Heart left ventricle (tissue), 13 donors: Measurements from ENCODE around the gene NEDD8.

ENCODE experiments used
- POLR2A ChIP-seq, 2 donors: fragments of 450-650 bp; IDR thresholded peaks; one replicate each; pipeline ENCODE4 v1.6.1; 2017; ENCODE audit warnings: antibody characterized with exemption in 2 of 2, mild to moderate bottlenecking in 2 of 2, moderate library complexity in 2 of 2
- TF ChIP-seq, protein P1 (sequence below), 12 donors: fragments of 200-600 bp; sonication (generic) in 4 of 12; IDR thresholded peaks; one replicate each; pipeline versions ENCODE4 v1.5.0 to v1.8.0; 2018 to 2022; ENCODE audit warnings: antibody characterized with exemption in 12 of 12, mild to moderate bottlenecking in 5 of 12
- donor health status: ischemic (EF 13 %, LVEDD 7.1; RV severe dilation, severe dysfunction).
- donor health status: DM: no; HTN: yes; CAD: no.
- donor health status: DM: no; HTN: no; CAD: no.
- donor health status: ischemic (EF 25% LVEDD 6.9; RV normal size, moderate dysfunction).
- donor health status: ischemic (EF 25% LVEDD 5.7; RV mildly dilated, moderate dysfunction).
- donor health status: ischemic (EF 35%, LVEDD 5.7; RV mildly dilated, moderate dysfunction).
- donor health status: nonischemic (EF 11% LVEDD 7.7; RV severe dilation, severe dysfunction).
- donor health status: DM: yes; HTN: yes; CAD: no.
- donor health status: PGD.
- donor health status: ischemic (EF 29% LVEDD 5.4; RV normal size, mild dysfunction).
- donor health status: nonischemic (EF 23%, LVEDD 6.1; RV moderate dilation, normal function).

DNA sequence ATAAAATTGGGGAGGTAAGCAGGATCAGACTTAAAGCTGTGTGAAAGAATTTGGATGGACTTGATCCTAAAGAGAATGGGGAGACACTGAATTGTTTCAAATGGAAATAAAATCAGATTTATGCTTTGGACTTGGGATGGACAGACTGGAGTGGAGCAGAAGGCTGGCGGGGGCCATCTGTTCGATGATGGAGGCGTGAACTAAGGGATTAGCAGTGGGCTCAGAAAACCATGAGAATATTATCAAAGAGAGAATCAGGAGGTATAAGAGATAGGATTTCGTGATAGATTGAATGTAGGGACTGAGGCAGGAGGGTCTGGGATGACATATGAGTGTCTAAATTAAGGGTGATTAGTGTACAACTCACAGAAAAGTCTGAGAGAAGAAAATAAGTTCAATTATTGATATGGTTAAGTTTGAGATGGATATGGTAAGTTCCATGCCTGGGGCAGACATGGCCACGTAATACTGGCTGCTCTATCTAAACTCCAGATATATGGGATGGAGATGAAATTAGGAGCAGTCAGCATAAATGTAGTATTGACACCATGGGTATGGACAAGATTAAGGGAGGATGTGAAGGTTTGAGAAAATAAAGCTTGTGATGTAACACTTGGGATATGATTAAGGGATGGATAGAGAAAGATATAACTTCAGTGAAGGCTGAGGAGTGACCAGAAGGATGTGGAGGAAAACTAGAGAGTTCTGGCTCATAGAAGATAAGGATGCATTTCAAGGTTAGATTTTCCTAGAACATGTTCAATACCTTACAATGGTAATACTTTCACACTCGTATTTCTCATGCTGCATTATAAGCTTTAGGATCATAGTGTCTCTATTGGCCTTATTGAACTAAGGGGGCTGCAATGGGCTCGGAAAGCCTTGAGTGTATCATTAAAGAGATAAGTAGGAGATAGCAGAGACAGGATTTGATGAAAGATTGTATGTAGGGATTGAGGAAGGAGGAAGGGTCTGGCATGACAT is 27.7 kb downstream of the NEDD8 start:
- TF ChIP-seq, protein P1, sequence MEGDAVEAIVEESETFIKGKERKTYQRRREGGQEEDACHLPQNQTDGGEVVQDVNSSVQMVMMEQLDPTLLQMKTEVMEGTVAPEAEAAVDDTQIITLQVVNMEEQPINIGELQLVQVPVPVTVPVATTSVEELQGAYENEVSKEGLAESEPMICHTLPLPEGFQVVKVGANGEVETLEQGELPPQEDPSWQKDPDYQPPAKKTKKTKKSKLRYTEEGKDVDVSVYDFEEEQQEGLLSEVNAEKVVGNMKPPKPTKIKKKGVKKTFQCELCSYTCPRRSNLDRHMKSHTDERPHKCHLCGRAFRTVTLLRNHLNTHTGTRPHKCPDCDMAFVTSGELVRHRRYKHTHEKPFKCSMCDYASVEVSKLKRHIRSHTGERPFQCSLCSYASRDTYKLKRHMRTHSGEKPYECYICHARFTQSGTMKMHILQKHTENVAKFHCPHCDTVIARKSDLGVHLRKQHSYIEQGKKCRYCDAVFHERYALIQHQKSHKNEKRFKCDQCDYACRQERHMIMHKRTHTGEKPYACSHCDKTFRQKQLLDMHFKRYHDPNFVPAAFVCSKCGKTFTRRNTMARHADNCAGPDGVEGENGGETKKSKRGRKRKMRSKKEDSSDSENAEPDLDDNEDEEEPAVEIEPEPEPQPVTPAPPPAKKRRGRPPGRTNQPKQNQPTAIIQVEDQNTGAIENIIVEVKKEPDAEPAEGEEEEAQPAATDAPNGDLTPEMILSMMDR (IDR thresholded peaks at IDR 0.05) = no peak
- TF ChIP-seq POLR2A (IDR thresholded peaks at IDR 0.05) = no peak
